IPS-15b (cell line): ENCODE data around the gene GTF3C2.
"Not testable (repeated sequence)": the region's sequence is repeated elsewhere in the genome, so short reads cannot be mapped to it uniquely, and the experiment has no call there.

Experiments
- H3K27me3 ChIP-seq: one replicate; pipeline ENCODE4 v1.6.1; 2013; ENCODE audit warnings: low read length; ENCODE audit not compliant: control insufficient read depth, insufficient read depth
- H3K36me3 ChIP-seq: one replicate; pipeline ENCODE4 v1.6.1; 2013; ENCODE audit warnings: low read length; ENCODE audit not compliant: control insufficient read depth, insufficient read depth
- H3K4me1 ChIP-seq: one replicate; pipeline ENCODE4 v1.6.1; 2013; ENCODE audit warnings: mild to moderate bottlenecking, low read length; ENCODE audit not compliant: control insufficient read depth, insufficient read depth
- H3K4me3 ChIP-seq: one replicate; pipeline ENCODE4 v1.5.1; 2013; ENCODE audit warnings: low read depth, low read length
- H3K9ac ChIP-seq: one replicate; pipeline ENCODE4 v1.6.1; 2013; ENCODE audit warnings: low read depth, mild to moderate bottlenecking, low read length
- H3K9me3 ChIP-seq: one replicate; pipeline ENCODE4 v1.6.1; 2013; ENCODE audit warnings: mild to moderate bottlenecking, low read length; ENCODE audit not compliant: control insufficient read depth, insufficient read depth

Gene GTF3C2

GRCh38 chr2:27369471-27370025 lies 13.0 kb upstream of the GTF3C2 start:
- Histone ChIP-seq H3K27me3 (no peaks in the 10 kb centered on the region), H3K4me3 (peak overlapping the region; percentile 92), H3K36me3 (peaks cover 30% of the 10 kb centered on the region), H3K9ac (peak overlapping the region; percentile 87), H3K9me3 (no peaks in the 10 kb centered on the region), H3K4me1 (peaks cover 4% of the 10 kb centered on the region)

GRCh38 chr2:27363933-27364332 lies 7.4 kb upstream of the GTF3C2 start:
- Histone ChIP-seq H3K9me3 (no peaks in the 10 kb centered on the region), H3K9ac (no peak overlapping the region), H3K27me3 (no peaks in the 10 kb centered on the region), H3K36me3 (peaks cover 27% of the 10 kb centered on the region), H3K4me3 (no peak overlapping the region), H3K4me1 (no peaks in the 10 kb centered on the region)

GRCh38 chr2:27362678-27363420 lies 6.3 kb upstream of the GTF3C2 start:
- Histone ChIP-seq H3K9ac (no peak overlapping the region), H3K4me1 (no peaks in the 10 kb centered on the region), H3K27me3 (no peaks in the 10 kb centered on the region), H3K9me3 (no peaks in the 10 kb centered on the region), H3K36me3 (peaks cover 20% of the 10 kb centered on the region), H3K4me3 (no peak overlapping the region)

GRCh38 chr2:27356056-27356381 lies 545 bp downstream of the GTF3C2 start:
- H3K4me1 ChIP-seq, result peaks cover 5% of the 10 kb centered on the region
- no peaks in the 10 kb centered on the region for H3K9me3 ChIP-seq
- peak overlapping the region; percentile 99 for H3K9ac ChIP-seq
- peak overlapping the region; percentile 97 for H3K4me3 ChIP-seq
- H3K36me3 ChIP-seq, result no peaks in the 10 kb centered on the region
- H3K27me3 ChIP-seq, result no peaks in the 10 kb centered on the region

GRCh38 chr2:27354597-27354927 lies 2.0 kb downstream of the GTF3C2 start:
- Histone ChIP-seq H3K4me1 (peaks cover 5% of the 10 kb centered on the region), H3K9ac (no peak overlapping the region), H3K27me3 (no peaks in the 10 kb centered on the region), H3K36me3 (no peaks in the 10 kb centered on the region), H3K4me3 (no peak overlapping the region), H3K9me3 (no peaks in the 10 kb centered on the region)

GRCh38 chr2:27353762-27354596 lies 2.6 kb downstream of the GTF3C2 start:
- Histone ChIP-seq H3K4me3 (no peak overlapping the region), H3K9ac (no peak overlapping the region), H3K9me3 (no peaks in the 10 kb centered on the region), H3K36me3 (no peaks in the 10 kb centered on the region), H3K4me1 (peaks cover 5% of the 10 kb centered on the region), H3K27me3 (no peaks in the 10 kb centered on the region)

- not testable (repeated sequence) for H3K4me3 ChIP-seq, H3K36me3 ChIP-seq, H3K9ac ChIP-seq, H3K4me1 ChIP-seq, H3K9me3 ChIP-seq, H3K27me3 ChIP-seq
Observed at GRCh38 chr2:27353386-27353761, 3.2 kb downstream of the GTF3C2 start.

GRCh38 chr2:27351802-27352598 lies 4.6 kb downstream of the GTF3C2 start:
- Histone ChIP-seq H3K4me1 (peaks cover 5% of the 10 kb centered on the region), H3K9me3 (no peaks in the 10 kb centered on the region), H3K9ac (no peak overlapping the region), H3K4me3 (no peak overlapping the region), H3K27me3 (no peaks in the 10 kb centered on the region), H3K36me3 (no peaks in the 10 kb centered on the region)

- no peak overlapping the region for H3K9ac ChIP-seq
- H3K27me3 ChIP-seq, result no peaks in the 10 kb centered on the region
- no peaks in the 10 kb centered on the region for H3K36me3 ChIP-seq
- H3K4me3 ChIP-seq, result no peak overlapping the region
- peaks cover 5% of the 10 kb centered on the region for H3K4me1 ChIP-seq
- no peaks in the 10 kb centered on the region for H3K9me3 ChIP-seq
Observed at GRCh38 chr2:27350106-27350693, 6.4 kb downstream of the GTF3C2 start.

- H3K9ac ChIP-seq, result no peak overlapping the region
- H3K4me1 ChIP-seq, result peaks cover 1% of the 10 kb centered on the region
- peaks cover 3% of the 10 kb centered on the region for H3K36me3 ChIP-seq
- H3K4me3 ChIP-seq, result no peak overlapping the region
- no peaks in the 10 kb centered on the region for H3K9me3 ChIP-seq
- H3K27me3 ChIP-seq, result no peaks in the 10 kb centered on the region
Observed at GRCh38 chr2:27347641-27348040, 8.9 kb downstream of the GTF3C2 start.

- Histone ChIP-seq H3K36me3 (peaks cover 50% of the 10 kb centered on the region), H3K27me3 (no peaks in the 10 kb centered on the region), H3K9me3 (no peaks in the 10 kb centered on the region), H3K9ac (no peak overlapping the region), H3K4me3 (no peak overlapping the region), H3K4me1 (no peaks in the 10 kb centered on the region)
Observed at GRCh38 chr2:27336173-27336572, 20.4 kb downstream of the GTF3C2 start.
